HG03066 (cell line): Measurements from ENCODE around the gene PRSS38.

Experiments used
- ATAC-seq: cut with Tn5 transposase; IDR thresholded peaks from one replicate; pipeline ENCODE4 v1.9.1; 2021; ENCODE audit warnings: low read depth; ENCODE audit not compliant: unreplicated experiment

Gene PRSS38

DNA sequence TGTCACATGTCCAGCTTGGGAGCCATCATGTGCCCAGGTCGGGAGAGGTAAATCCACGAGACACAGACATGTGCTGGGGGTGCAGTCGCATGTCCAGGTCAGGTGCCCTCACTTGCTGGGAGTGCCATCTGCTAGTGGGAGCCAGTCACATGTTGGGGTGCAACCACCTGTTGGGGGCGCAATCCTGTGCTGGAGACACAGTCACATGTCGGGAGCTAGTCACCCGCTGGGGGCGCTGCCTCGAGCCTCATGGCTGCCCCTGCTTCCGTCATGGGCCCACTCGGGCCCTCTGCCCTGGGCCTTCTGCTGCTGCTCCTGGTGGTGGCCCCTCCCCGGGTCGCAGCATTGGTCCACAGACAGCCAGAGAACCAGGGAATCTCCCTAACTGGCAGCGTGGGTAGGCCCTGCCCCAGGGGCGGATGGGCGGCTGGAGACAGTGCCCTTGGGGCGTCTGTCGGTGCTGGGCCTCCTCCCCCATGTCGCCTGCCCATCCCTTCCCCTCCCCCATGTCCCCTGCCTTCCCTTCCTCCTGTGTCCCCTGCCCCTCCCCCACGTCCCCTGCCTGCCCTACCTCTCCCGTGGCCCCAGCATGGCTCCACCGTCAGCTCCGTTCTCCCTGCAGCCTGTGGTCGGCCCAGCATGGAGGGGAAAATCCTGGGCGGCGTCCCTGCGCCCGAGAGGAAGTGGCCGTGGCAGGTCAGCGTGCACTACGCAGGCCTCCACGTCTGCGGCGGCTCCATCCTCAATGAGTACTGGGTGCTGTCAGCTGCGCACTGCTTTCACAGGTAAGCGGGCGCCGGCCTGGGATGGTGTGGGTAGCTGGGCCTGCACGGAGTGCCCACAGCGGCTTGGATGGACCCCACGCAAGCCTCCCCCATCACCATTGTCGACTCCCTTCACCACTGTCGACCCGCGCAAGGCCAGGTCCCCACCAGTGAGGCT, at the start of gene PRSS38:
PRSS38 (plus strand) TSS at position 208 of the 942 bp plus-strand sequence; CDS start at position 250, 42 bp downstream.
- ATAC-seq, result no peak

DNA sequence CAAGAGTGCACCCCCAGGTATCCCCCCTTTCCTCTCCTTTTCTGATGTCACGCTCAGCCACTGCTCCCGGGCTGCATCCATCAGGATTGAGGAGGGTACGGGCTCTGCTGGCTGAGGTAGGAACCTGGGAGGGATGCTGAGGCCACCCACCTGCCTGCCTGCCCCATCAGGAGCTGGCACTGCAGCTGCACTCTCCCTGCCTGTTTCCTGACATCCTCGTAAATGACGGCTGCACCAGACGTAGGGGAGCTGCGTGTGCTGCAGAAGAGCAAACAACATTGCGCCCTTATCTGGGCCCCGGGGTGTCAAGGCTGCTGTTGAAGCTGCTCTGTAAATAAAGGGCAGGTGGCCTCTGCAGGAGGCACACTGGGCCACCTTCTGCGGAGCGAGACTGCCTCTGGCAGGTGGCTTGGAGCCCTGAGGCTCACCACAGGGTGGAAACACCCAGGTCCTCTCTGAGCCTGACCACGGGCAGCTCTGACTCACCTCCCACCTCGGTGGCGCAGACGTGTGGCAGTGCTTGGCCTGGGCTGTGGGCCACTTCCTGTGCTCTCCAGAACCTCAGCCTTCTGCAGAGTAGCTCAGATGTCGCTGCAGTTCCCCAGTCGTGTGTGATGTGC, 49.4 kb upstream of the PRSS38 start:
- no peak for ATAC-seq

DNA sequence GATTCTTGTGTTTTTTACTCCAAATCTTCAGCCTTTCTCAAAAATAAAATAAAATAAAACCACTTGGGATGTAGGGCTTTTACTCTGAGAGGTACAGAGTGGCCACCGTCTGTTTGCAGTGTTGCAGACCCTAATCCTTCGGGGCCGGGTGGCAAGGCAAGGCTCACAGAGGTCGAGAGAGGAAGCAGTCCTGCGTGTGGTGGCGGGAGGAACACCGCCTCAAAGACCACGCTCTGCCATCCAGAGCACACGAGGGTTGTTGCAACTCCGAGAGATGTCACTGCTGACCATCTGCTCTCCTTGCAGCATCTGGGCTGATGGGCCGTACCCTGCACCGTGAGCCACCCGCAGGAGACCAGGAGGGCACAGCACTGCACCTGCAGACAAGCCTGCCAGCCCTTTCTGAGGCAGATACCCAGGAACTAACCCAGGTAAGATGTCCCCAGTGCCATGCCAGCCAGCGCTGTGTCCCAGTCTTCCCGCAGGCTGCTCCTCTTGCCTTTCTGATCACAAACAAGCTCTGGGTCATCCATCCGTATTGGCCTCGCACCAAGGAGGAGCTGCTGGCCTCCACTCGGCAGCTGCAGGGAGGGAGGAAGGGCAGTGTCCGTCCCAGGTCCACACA, 48.7 kb upstream of the PRSS38 start:
- ATAC-seq, result no peak

GRCh38 chr1:227767401-227768124, 47.9 kb upstream of the PRSS38 start:
- no peak for ATAC-seq

DNA sequence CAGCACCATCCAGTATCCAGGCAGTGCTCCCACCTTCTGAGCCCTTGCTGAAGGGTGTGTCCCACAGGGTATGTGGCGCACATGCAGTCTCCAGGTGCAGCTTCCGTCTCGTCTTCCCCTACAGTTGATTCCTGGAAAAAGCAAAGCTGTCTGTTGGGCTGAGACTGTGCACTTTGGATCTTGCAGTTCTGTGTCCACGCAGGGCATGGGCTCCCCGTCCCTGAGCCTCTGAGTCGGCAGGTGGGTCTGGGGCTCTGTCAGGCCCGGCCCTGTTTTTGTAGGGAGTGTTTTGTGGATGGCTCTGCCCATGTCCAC, 47.4 kb upstream of the PRSS38 start:
- no peak for ATAC-seq

GRCh38 chr1:227768640-227769039, 46.8 kb upstream of the PRSS38 start:
- no peak for ATAC-seq

- ATAC-seq, result no peak
These were observed 46.2 kb upstream of the PRSS38 start for GRCh38 chr1:227769047-227769935.

DNA sequence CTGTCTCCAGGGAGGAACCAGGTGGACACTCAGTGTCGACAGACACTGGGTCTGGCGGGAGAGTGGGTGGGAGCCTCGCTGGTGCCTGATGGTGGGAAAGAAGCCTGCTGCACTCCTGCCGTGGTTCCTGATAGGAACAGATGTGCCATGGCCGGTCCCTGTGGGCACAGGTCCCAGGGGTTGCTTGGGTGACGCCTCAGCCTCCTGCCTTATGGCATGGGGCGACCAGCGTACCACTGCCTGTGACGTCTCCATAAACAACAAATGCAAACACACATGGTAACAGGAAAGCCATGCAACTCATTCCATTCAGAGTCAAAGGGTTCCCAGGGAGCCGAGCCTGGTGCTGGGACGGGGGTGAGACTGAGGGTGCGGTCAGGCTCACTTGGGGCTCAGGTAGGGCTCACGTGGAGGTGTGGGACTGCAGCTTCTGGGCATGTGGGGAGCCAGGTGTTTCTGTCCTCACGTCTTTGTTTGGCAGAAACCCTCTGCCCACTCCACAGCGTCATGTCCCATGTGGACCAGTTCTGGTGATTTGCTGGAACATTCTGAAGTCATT, 45.5 kb upstream of the PRSS38 start:
- ATAC-seq, result no peak

GRCh38 chr1:227770812-227771211, 44.7 kb upstream of the PRSS38 start:
- no peak for ATAC-seq

DNA sequence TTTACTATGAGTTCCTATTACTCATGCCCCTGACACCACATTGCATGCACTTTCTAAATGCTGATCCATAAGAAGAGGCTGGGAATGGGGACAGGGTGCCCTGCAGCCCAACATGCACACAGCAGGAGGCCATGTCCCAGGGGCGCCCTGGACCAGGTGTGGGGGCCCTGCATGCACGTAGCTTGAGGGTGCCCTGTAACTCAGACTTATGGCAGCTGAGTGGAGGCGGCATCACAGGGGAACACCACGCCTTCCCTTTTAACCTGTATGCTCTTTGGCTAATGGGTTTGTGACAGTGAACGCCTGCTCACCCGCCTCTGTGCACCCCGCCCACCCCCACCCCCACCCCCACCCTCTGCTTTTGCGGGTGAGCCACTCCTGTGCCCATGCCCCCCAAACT, 44.1 kb upstream of the PRSS38 start:
- ATAC-seq, result no peak

GRCh38 chr1:227771771-227772170, 43.7 kb upstream of the PRSS38 start:
- ATAC-seq, result no peak

DNA sequence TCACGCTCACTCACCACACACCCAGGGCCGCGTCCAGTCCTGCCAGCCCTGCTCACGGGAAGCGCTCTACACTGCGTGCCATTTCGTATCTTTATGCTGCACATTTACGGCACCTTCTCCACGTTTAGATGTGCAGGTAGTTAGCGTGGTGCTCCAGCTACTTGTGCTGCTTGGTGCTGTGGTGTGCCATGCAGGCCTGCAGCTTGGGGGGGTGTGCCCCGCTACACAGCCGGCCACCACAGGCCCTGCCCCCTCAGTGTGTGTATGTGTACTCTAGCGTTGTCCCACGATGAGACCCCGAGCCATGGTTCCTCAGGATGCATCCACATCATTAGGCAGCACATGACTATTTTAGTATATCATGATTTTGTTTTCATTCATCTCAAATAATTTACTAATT, 41.9 kb upstream of the PRSS38 start:
- no peak for ATAC-seq

- no peak for ATAC-seq
These were observed 41.3 kb upstream of the PRSS38 start for GRCh38 chr1:227774051-227774731.

DNA sequence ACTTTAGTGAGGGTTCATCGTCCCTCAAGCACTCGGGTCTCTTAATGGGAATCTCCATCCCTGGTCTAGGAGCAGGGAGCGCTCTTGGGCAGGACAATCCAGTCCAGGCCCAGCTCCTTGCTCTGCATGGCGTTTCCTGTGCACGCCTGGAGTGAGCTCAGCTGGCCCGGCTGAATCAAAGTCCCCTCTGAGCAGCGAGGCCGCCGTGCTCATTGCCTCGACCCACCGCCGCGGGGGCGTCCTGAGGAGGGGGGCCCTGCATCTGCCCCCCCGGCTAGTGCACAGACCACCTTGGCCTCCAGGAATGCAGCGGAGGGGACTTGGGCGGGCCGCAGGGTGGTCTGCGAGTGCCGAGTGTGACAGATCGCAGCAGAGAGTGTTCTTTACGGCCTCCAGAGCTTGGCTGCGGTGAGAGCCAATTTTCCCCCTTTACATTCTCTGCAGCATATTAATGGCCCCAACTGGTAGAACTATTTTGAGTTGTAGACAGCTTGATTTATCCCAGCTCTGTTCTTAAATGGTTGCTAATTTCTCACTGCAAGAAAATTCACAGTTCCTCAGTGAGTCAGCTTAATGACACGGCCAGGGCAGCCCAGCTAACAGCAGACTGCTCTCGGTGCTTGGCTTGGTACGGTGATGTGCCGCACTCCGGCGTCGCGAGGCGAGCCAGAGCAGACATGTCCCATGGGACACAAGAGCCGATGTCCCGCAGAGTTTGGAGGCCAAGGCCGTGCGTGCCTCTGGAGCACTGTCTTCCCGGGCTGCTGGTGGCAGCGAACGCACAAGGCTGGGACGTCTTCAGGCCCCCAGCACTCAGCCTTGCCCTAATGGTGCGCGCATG, 40.4 kb upstream of the PRSS38 start:
- no peak for ATAC-seq

DNA sequence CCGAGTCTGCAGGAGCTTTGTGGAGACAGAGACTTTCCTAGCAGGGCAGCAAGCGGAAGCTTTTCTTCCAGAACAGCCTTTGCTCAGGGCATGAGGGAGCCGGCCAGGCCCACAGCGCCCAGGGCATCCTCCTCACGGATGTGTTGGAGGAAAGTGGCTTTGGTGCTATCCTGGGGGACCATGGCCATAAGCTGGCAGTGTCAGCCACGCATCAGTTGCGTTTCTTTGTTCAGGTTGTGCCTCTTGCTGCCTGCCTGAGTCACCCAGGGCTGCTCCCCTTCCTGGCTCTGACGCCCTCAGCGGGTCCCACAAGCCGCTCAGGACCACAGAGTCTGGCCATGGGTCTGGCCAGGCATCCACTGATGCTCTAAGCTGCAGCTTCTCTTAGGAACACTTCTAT, 39.6 kb upstream of the PRSS38 start:
- no peak for ATAC-seq

GRCh38 chr1:227776331-227776771, 39.1 kb upstream of the PRSS38 start:
- ATAC-seq, result no peak

DNA sequence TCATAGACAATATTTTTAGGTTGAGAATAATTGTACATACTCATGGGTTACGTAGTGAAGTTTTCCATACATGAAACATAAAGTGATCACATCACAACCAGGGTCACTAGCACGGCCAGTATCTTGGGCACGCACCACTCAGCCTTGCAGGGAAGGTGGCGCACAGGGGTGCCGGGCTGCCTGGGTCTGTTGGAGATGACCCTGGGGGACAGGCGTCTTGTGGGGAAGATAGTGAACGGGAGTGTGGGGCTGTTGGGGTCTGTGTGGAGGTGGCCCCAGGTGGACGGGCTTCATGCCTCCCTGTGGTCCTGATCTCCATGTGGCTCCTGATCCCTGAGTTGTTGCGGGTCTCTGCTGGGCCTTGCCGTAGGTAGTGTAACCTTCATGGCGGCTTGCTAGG, 38.3 kb upstream of the PRSS38 start:
- ATAC-seq, result no peak

DNA sequence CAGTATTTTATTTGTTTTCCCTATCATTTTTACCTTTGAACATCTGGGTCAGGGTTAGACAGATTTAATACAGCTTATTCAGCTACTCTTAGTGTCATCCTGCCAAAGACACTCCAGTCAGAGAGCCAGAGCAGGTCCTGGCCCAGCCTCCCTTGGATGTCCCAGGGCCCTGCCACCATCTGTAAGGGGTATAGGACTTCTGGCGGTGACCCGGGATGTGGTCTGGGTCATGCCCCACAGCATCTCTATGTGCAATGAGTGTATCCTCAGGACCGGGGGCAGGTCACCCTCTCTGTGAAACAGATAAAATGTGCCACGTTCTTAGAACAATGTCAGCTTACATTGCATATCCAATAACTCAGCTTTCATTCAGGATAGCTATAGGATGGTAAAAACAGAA, 37.8 kb upstream of the PRSS38 start:
- ATAC-seq, result no peak
